Osteocyte (in vitro differentiated cells): Measurements from ENCODE around the gene KREMEN2. TPM values are rescaled to one million over a fixed set of nuclear protein-coding genes. Genes with fewer than 3 reads are reported as not detected.

Source experiments
- DNase-seq: peaks from one replicate; pipeline ENCODE4 v3.0.0; 2021; ENCODE audit warnings: mixed read lengths; ENCODE audit not compliant: unreplicated experiment; ENCODE audit errors: extremely low spot score
- H3K27ac Mint-ChIP-seq: one replicate; pipeline ENCODE4 v1.8.0; 2021; ENCODE audit warnings: mild to moderate bottlenecking, mixed read lengths; ENCODE audit not compliant: unreplicated experiment
- H3K27me3 Mint-ChIP-seq: one replicate; pipeline ENCODE4 v1.8.0; 2021; ENCODE audit warnings: mixed read lengths; ENCODE audit not compliant: unreplicated experiment
- H3K36me3 Mint-ChIP-seq: one replicate; pipeline ENCODE4 v1.8.0; 2021; ENCODE audit warnings: mixed read lengths; ENCODE audit not compliant: unreplicated experiment
- H3K4me1 Mint-ChIP-seq: one replicate; pipeline ENCODE4 v1.8.0; 2021; ENCODE audit warnings: mixed read lengths; ENCODE audit not compliant: unreplicated experiment
- H3K4me3 Mint-ChIP-seq: one replicate; pipeline ENCODE4 v1.8.0; 2021; ENCODE audit warnings: mild to moderate bottlenecking, moderate library complexity, mixed read lengths; ENCODE audit not compliant: unreplicated experiment
- H3K9me3 Mint-ChIP-seq: one replicate; pipeline ENCODE4 v1.8.0; 2021; ENCODE audit warnings: mixed read lengths; ENCODE audit not compliant: unreplicated experiment
- CTCF ChIP-seq: fragments of 200-600 bp; sonication (generic); IDR thresholded peaks from 2 replicates; pipeline ENCODE4 v1.5.0; 2021; ENCODE audit warnings: antibody characterized with exemption, mild to moderate bottlenecking, moderate library complexity
- total RNA-seq: library from RNA; stranded (reverse); gene quantifications from 2 replicates; pipeline ENCODE4 v1.2.1, GENCODE V29; 2021

Gene KREMEN2
- total RNA-seq, 1 donor from 2014 or later = not detected

DNA sequence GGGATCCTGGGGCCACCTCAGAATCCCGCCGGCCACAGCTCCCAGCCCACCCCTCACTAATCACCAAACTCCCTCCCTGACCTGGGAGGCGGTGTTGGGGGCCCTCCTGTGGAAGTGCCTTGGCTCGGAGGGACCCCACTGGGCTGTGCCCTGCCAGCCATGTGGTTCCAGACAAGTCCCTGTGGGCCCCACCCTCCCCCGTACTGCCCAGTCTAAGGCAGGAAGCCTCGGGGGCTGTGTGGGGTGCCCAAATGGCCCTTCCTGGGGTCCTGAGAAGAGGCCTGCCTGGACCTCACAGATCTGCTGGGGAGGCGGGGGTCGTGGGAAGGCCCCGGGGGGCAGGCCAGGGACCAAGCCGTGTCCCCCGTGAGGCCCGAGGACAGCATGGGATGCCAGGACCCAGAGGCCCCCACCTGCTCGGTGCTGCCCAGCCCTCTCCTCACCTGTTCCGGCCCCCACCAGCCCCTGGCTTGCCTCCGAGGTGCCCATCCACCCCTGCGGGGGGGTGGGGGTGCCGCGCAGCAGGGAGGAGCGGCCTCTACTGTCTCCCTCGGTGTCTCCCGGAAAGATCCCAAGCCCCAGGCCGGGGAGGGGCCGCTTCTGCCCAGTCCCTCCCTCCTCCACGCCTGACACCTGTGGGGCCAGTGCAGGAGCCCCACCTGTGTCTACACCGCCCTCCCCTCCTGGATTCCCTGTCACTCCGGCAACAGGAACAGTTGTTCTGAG, 9.3 kb upstream of the KREMEN2 start:
- no peak for DNase-seq
- H3K9me3 Mint-ChIP-seq = no peaks in the 10 kb centered on the region
- H3K36me3 Mint-ChIP-seq = peaks cover under 1% of the 10 kb centered on the region
- no peak overlapping the region for H3K27ac Mint-ChIP-seq
- no peak overlapping the region for H3K4me3 Mint-ChIP-seq
- H3K27me3 Mint-ChIP-seq = peaks cover 8% of the 10 kb centered on the region
- no peak for TF ChIP-seq CTCF
- H3K4me1 Mint-ChIP-seq = no peaks in the 10 kb centered on the region

DNA sequence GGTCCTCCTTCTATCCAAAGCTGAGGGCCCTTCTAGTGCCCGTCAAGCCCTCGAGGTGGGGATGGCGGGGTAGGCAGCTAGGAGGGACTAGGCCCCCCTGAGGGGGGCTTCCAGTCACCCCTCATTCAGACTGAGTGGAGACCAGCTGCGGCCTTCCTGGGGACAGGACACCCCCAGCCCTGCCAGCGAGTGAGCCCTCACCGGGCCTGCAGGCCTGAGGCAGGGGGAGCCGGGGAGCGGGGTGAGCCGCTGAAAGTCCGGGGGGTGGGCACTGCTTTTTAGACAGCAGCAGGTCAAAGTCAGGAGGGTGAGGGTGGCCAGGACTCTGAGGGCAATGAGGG, 8.7 kb upstream of the KREMEN2 start:
- H3K4me1 Mint-ChIP-seq = no peaks in the 10 kb centered on the region
- H3K9me3 Mint-ChIP-seq = no peaks in the 10 kb centered on the region
- no peak overlapping the region for H3K4me3 Mint-ChIP-seq
- no peak overlapping the region for H3K27ac Mint-ChIP-seq
- no peak for TF ChIP-seq CTCF
- no peaks in the 10 kb centered on the region for H3K36me3 Mint-ChIP-seq
- peaks cover 13% of the 10 kb centered on the region for H3K27me3 Mint-ChIP-seq
- no peak for DNase-seq

DNA sequence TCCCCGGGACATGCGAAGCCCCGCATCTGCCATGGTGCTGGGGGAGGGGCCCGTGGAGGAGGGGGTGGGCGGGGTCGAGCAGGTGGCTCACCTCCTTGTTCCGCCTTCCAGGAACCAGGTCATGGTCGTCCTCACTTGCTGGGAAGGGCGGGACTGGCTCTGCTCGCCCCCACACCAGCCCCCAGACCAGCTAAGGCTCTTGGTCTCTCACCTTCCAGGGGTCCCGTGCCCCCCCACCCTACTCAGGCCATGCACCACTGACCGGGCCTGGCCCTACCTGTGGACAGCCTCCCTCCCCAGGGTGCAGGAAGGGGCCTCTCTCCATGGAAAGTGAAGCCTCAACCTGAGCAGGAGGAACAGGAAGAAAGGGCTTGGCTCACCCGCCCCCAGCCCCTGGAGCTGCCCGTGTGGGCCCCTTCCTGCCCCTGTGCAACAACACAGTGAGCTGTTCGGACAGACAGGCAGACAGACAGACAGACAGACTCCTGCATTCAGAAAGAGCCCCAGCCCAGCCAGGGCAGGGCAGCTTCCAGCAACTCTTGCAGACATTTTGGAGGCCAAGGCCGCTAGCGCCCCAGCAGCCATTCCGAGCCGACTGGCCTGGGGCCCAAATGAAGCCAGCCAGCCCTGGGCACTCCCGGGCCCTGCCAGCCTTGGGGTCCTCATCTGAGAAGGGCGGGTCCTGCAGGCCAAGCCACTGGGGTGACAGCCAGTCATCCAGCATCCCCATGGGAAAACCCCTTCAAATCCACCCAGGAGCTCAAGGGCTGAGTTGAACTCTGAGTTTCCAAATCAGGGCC, 8.1 kb upstream of the KREMEN2 start:
- H3K27ac Mint-ChIP-seq = no peak overlapping the region
- DNase-seq = no peak

GRCh38 chr16:2956579-2956956, 7.5 kb upstream of the KREMEN2 start:
- no peak for DNase-seq
- no peaks in the 10 kb centered on the region for H3K4me1 Mint-ChIP-seq
- no peak overlapping the region for H3K27ac Mint-ChIP-seq
- H3K27me3 Mint-ChIP-seq = peaks cover 13% of the 10 kb centered on the region
- H3K9me3 Mint-ChIP-seq = no peaks in the 10 kb centered on the region
- H3K36me3 Mint-ChIP-seq = no peaks in the 10 kb centered on the region
- H3K4me3 Mint-ChIP-seq = no peak overlapping the region
- TF ChIP-seq CTCF = no peak

More for the DNA sequence above, 8.1 kb upstream of the KREMEN2 start:
- no peaks in the 10 kb centered on the region for H3K4me1 Mint-ChIP-seq
- H3K4me3 Mint-ChIP-seq = no peak overlapping the region
- H3K27me3 Mint-ChIP-seq = peaks cover 13% of the 10 kb centered on the region
- TF ChIP-seq CTCF = no peak
- H3K9me3 Mint-ChIP-seq = no peaks in the 10 kb centered on the region
- H3K36me3 Mint-ChIP-seq = no peaks in the 10 kb centered on the region

DNA sequence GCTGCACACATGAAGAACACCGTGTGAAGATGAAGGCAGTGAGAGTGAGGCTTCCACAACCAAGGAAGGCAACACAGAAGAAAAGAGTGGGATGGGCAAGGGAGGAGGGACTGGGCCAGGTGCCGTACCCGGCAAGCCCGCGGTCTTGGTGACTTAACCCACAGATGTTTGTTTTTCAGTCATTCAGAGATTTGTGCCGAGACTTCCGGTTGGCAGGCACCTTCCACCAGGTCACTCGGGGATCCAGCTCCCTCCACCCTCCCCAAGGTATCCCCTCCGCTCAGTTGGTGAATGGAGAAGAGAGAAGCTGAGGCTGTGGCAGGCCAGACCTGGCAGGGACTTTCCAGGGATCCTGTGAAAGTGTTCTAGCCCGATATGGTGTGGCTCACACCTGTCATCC, 4.9 kb upstream of the KREMEN2 start:
- Mint-ChIP-seq H3K9me3 (no peaks in the 10 kb centered on the region), H3K27me3 (peaks cover 23% of the 10 kb centered on the region), H3K4me3 (no peak overlapping the region), H3K4me1 (peaks cover 7% of the 10 kb centered on the region), H3K36me3 (no peaks in the 10 kb centered on the region), H3K27ac (no peak overlapping the region)
- no peak for DNase-seq
- TF ChIP-seq CTCF = no peak
